Jurkat, Clone E6-1 (cell line): ENCODE data around the gene SDK2.
"Not testable (repeated sequence)": the region's sequence is repeated elsewhere in the genome, so short reads cannot be mapped to it uniquely, and the experiment has no call there.

Experiments
- DNase-seq: peaks from one replicate; pipeline ENCODE4 v3.0.0-alpha.2; 2011; ENCODE audit warnings: low read depth, low spot score
- H3K4me3 ChIP-seq: 2 replicates; pipeline ENCODE4 v1.5.1; 2011; ENCODE audit warnings: mild to moderate bottlenecking, low read length, control low read depth, moderate library complexity

The SDK2 gene

DNA sequence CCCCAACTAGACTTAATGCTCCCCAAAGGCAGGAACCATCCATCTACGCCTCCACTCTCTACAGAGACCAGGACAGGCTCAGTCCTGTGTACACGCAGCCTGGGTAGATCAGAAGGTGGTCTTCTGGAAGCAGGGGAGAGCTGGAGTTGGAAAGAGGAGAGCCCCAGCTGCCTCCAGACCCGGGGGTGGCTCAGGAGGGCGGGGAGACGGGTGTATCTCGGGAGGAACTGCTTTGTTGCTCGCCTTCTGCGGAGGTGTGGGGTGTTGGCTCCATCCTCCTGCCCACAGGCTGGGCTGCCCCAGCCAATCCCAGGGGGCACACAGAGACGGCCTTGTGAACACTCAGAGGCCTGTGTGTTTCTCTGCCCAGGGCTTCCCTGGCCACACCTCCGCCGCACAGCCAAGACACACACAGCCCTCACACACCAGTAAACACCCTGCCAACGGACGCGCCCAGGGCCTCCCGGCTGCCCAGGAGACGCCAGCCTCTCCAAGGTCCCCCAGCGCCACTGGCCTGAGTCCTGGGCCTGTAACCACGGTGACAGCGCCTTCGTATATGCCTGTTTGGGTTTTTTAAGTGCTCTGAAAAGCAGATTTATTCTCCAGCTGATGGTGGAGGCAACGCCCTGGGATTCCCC lies 189.1 kb downstream of the SDK2 start:
- no peak overlapping the region for H3K4me3 ChIP-seq
- DNase-seq, result no peak

DNA sequence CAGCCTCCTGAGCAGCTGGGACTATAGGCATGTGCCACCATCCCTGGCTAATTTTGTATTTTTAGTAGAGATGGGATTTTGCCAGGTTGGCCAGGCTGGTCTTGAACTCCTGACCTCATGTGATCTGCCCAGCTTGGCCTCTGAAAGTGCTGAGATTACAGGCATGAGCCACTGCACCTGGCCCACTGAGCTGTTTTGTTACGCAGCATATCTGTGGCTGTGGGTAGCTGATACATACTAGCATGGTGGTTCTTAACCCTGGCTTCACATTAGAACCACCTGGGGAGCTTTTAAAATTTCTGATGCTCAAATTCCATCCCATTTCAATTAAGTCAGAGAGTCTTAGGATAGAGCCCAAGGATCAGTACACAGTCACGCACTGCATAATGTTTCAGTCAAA lies 190.8 kb downstream of the SDK2 start:
- not testable (repeated sequence) for H3K4me3 ChIP-seq

DNA sequence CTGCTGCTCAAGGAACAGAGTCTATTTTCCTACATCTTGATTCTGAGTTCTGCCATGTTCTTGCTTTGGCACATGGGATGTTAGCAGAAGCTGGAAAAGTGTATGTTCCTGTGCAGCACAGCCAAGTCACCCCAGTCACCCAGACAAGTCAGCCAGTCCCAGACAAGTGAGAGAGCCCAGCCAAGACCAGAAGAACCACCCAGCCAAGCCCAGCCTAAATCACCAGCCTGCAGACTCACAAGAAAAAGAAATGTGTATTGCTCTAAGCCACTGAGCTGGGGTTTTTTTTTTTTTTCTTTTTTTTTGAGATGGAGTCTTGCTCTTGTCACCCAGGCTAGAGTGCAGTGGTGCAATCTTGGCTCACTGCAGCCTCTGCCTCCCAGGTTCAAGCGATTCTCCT lies 191.2 kb downstream of the SDK2 start:
- H3K4me3 ChIP-seq, result no peak overlapping the region
- DNase-seq, result no peak

More for the DNA sequence above, 190.8 kb downstream of the SDK2 start:
- not testable (repeated sequence) for DNase-seq

DNA sequence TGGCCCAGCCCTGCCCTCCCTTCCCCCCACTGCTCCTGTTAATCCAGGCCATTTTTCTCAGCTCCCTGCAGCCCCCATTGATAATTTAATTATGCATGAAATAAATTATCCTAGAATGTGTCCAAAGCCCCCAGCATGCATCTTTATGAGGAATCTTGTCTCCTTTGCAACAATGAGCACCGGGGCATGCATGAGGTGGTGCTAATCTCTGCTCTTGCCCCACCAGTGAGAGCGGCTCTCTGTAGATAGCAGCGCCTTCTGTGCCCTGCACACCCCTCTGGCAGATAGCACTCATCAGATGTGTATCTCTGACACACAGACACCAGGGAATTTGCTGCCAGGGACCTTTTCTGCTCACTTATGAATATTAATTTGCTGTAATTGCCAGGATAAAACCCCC lies 192.2 kb downstream of the SDK2 start:
- H3K4me3 ChIP-seq, result no peak overlapping the region
- no peak for DNase-seq

DNA sequence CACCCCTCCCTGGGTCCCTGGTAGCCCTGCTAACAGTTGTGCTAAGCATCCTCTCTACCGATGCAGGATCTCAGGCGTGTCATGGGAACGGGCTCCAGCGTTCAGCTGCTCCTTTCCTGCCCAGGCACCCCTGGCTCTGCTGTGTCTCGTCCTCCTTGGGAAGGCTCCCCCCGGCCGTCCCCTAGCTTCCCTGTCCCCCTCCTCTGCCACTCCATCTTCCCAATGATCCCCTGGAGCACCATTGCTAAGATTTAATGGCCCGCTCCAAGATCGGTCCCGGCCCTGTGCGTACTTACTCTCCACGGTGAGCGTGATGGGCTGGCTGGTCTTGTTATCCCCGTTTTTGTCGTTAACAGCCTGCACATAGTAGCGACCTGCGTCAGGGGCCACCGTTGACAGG lies 196.9 kb downstream of the SDK2 start:
- H3K4me3 ChIP-seq, result no peak overlapping the region
- no peak for DNase-seq

DNA sequence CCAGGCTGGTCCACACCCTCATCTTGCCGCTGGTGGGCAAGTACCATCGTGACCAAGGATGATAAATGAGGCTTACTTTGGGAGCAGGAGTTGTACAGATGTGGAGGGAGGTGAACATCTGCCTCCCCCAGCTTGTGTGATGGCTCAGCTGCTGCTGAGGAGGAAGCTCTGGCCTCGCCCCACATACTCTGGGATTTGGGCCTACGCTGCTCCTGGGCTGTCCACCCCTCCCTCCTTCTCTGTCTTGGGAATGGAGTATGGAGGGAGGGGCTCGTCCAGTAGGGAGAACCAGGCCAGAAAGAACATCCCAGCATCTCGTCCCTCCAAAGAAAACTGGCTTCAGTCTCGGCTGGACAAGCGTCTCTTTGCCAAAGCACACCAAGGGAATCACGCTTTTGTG lies 197.6 kb downstream of the SDK2 start:
- H3K4me3 ChIP-seq, result no peak overlapping the region
- no peak for DNase-seq

DNA sequence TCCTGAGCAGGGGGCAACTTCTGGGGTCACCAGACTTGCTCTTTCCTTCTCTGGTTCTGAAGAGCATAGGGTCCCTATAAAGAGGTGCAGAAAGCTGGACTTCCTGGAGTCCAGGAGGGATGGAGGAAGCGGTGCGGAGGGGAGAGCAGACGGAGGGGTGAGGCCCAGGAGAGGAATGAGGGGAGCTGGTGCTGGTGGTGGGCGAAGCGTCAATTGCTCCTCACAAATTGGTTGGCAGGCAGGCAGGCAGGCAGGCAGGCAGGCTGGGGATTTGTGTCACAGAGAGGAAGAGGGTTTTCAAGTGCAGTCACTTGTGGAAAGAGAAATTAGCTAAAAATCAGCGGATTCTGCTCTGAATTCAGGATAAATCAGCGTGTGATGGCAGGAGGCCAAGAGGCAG lies 198.8 kb downstream of the SDK2 start:
- H3K4me3 ChIP-seq, result no peak overlapping the region
- no peak for DNase-seq

DNA sequence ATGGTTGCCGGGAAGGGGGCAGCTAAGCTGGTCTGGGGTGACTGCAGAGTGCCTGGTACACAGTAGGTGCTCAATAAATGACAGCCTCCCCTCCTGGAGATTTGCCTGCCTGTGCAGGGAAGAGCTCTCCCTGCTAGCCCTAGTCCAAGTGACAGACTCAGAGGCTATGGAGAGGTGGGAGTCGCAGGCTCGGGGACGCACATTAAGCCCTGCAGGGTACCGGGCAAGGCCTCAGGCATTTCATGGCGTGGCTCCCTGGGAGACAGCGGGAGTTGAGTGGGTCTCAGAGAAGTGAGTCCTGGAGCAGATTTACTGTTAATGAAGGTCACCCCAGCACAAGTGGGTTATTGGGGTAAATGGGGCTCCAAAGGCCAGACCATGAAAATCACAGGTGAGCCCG lies 200.2 kb downstream of the SDK2 start:
- no peak overlapping the region for H3K4me3 ChIP-seq
- no peak for DNase-seq

DNA sequence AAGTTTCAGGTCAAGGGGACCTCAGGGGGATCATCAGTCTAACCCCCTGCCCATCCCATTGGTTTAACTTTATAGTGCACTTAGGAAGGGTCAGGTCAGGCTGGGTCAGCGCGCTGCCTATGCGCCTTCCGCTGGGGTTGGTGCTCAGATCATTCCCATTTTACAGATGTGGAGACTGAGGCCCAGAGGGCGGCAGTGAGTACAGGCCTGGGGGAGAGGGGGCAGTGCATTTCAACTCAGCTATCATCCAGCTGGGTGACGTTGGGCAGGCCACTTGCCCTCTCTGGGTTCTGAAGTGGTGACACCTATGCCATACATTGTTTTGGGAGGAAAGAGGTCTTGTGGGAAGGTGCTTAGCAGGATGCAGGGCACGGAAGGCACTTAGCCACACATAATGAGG lies 204.6 kb downstream of the SDK2 start:
- no peak overlapping the region for H3K4me3 ChIP-seq
- no peak for DNase-seq

DNA sequence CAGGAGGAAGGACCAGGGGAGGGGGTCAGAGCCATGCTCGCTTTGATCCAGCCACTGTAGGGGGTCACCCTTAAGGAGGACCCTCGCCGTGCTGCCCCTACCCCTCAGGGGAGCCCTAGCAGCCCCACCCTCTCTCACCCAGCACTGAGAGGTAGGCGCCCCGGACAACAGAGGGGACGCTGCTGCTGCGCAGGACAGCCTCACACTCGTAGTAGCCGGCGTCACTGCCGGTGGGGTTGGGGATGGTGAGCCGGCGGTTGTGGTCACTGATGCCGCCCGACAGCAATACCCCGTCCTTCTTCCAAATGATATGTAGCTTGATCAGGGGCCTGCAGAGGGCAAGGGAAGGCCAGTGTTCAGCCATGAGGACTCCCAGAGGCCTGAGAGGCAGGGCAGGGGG lies 206.4 kb downstream of the SDK2 start:
- DNase-seq, result no peak
- H3K4me3 ChIP-seq, result no peak overlapping the region

DNA sequence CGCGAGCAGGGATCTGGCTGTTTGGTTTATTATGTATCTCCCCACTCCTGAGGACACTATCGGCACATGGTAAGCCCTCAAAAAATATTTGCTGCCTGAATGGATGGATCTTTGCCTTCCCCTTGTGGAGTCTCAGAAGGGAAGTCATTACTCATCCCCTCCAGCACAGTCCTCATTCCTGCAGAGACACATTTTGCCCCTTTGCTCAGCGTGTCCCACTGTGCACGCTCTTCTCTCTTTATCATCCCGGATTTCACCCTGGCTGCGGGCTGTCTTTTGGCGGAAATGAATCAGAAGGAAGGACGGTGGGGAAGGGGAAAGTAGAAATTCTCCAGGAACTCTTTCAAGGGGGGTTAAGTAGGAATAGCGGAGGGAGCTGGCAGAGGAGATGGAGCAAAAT lies 207.3 kb downstream of the SDK2 start:
- DNase-seq, result no peak
- no peak overlapping the region for H3K4me3 ChIP-seq

DNA sequence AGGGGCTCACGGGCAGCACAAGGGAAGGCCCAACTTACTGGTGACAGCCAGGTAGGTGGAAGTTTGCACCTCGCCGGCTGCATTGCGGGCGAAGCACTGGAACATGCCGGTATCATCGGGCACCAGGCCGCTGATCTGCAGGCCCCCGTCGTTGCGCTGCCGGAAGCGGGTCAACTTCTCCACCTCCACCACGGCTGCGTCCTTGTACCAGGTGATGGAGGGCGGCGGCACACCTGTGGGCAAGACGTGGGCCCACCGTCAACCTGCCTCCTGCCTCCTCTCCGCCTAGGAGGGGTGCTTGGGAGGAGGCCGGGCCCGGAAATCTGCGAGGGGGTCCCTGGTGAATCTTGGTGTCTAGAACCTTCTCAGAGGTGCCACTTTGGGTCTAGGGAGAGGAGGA lies 208.8 kb downstream of the SDK2 start:
- H3K4me3 ChIP-seq, result no peak overlapping the region

DNA sequence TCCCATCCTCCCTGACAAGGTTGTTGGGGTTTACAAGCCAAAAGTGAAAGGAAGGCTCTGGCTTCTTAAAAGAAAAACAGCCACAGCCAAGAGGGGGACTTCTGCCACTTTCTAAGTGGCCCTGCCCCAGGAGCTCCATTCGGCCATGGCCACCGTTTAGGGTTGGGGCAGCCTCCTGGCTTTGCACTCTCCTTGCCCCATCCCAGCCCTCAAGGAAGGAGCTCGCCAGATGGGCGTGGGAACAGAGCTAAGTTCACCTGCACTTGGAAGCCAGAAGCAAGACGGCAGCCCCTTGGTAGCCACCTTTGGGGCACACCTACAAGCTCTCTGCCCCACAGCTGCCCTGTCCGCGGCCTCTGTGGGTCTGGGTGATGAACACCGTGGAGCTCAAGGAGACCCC lies 210.1 kb downstream of the SDK2 start:
- H3K4me3 ChIP-seq, result no peak overlapping the region
- DNase-seq, result no peak

More for the DNA sequence above, 208.8 kb downstream of the SDK2 start:
- no peak for DNase-seq

DNA sequence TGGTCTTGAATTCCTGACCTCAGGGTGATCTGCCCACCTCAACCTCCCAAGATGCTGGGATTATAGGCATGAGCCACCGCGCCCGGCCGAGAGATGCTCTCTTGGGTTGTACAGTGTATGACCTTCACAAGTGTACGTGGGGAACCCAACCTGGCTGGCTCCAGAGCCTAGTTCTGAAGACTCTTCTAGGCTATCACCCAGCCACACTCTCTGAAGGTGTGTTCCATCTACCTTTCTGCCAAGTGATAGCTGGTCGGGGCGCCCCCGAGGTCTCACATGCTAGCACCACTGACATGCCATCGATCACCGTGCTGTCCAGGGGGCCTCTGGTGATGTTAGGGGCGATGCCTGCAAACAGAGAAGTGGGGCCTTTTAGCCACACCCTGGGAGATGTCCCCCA lies 210.7 kb downstream of the SDK2 start:
- no peak overlapping the region for H3K4me3 ChIP-seq
- no peak for DNase-seq

DNA sequence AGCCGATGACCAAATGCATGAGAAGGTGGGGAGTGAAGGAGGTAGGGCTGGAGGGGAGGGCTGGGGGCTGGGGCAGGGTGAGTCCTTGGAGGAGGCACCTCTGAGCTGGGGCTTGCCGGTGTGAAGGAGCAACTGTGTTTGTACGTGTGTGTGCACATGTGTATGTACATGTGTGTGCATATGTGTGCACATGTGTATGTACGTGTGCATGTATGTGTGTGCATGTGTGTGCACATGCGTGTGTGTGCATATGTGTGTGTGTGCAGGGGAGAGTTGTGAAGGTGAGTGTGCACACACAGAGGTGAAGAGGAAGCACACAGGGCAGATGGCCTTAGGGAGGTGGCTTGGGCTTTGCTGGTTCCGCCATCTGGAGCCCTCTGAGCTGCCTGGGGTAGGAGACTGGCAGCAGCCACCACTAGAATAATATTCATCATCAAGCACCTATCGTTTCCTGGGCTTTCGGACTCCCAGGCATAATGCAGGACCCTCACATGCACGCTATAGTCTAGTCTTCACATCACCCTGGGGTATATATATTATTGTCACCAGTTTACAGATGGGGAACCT lies 211.5 kb downstream of the SDK2 start:
- H3K4me3 ChIP-seq, result no peak overlapping the region
- no peak for DNase-seq

DNA sequence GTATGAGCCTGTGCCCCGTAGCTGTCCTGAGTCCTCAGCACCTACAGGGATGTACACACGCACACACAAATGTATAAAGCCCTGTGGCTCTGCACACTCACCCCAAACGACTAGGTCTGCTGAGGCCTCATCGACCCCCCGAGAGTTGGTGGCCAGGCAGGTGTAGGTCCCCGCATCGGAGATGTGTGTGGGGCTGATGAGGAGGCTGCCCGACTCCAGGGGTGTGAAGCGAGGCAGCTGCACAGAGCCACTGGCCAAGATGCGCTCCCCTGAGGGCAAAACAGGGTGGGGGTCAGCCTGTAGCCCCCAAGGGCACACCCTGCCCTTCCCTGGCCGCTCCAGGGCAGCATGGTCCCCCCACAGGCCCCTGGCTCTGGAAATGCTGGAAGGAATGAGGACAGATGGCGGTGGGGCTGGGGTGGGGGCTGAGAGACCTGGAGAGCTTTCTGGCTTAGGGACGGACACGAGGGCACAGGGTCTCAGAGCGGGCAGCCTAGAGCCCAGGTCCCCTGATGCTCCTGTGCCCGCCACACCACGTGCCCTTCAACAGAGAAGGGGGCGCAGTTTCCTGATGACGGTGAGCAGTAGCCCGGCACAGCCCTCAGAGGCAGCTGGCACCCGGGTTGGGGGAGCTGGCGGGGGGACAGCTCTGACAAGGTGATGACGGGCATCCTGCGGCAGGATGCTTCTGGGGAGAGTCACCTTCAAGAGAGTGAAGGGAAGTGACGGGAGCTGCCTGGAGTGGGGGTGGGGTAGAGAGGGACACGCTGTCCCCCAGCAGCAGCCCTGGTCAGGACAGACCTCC lies 212.6 kb downstream of the SDK2 start:
- H3K4me3 ChIP-seq, result no peak overlapping the region
- no peak for DNase-seq

DNA sequence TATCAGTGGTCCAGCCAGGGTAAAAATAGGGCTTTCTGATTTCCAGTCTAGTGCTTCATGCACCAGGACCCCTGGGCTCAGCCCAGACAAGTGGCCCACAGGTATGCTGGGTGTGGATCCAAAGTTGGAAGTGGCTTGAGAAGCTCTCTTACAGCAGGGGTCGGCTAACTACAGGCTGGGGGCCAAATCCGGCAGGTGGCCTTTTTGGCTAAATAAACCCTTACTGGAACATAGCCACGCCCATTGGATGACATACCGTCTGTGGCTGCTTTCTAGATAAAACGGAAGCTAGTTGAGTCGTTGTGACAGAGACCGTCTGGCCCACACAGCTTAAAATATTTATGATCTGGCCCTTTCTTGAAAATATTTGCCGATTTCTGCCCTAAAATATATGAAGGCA lies 213.4 kb downstream of the SDK2 start:
- H3K4me3 ChIP-seq, result no peak overlapping the region
- DNase-seq, result peak; percentile 33

DNA sequence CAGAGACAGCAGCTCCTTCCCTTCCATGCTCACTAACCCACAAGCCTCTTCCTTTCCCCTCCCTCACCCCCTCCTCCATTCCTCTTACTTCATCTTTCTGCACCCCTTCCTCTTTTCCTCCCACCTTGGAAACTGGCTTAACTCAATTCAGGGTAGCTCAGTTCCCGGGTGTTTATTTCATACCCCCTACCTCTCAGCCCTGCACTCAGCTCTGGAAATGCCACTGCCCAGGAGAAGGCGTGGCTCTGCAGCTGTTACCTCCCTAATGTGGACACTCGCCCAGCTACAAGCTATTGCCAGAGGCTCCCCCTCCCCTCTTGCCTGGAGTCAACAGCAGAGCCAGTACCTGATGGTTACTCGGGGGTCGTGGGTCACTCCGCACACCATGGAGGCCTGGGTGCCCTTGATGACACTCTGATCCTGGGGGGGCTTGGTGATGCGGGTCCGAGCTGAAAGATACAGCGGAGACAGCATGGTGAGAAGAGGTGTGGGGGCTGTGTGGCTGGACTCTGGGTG lies 214.0 kb downstream of the SDK2 start:
- DNase-seq, result no peak
- H3K4me3 ChIP-seq, result no peak overlapping the region

DNA sequence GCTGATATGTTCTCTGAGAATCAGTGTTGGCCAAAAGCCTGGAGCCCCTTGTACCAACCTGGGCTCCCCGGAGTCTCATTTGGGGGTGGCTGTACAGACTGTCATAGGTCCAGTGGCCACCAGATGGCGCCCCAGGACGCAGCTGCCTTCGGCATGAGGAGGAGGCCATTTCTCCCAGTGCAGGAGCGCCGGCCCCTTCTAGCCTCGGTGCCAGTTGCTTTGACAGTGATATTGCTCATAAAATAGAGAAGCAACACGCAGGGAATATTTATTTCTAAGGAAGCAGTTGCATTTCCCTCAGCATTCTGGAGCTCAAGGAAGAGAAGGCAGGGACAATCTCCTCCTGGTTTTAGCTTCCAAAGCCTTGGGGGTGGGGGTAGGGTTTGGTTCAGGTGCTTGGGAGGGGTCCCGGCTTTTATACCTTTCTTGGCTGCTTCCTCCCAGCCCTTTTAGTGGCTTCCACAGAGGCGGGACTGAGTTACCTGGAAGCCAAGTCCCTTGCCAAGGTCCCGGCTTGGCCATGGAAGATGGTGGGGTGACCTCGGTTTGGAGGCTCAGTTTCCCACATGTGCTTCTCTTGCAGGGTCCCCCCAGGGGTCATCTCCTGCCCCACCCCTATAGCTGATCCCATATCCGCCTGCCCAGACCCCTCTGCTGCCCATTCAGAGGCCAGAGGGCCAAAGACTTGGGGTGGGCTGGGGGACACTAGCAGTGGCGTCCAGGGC lies 214.6 kb downstream of the SDK2 start:
- H3K4me3 ChIP-seq, result no peak overlapping the region
- DNase-seq, result peak; percentile 55

DNA sequence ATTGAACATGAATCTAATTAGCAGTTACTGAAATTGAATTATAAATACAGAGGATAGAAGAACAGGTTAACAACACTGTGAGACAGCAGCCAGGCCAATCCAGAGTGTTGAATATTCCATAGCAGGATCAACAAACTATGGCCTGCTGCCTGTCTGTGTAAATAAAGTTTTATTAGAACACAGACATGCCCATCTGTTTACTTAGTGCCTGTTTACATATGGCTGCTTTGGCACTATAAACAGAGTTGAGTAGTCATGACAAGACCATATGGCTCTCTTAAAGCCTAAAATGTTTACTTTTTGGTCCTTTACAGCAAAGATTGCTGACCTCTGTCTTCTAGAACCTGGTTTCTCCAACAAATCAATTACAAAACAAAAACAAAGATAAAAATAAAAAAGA lies 217.0 kb downstream of the SDK2 start:
- no peak overlapping the region for H3K4me3 ChIP-seq
- no peak for DNase-seq
